OCI-LY1 (cell line): ENCODE data around the gene TPR.
A peak's percentile ranks its signal among the peaks of the same experiment; 100 is the strongest.

Experiments
- EZH2 ChIP-seq: fragments of 200-600 bp; sonication (generic), shearing (Covaris generic); IDR thresholded peaks from 2 replicates; pipeline ENCODE4 v1.8.0; 2017; ENCODE audit warnings: borderline replicate concordance, mixed run types, mild to moderate bottlenecking, antibody characterized with exemption, low read length, moderate library complexity, mixed read lengths
- TF ChIP-seq, protein P1 (sequence below): fragments of 200-600 bp; sonication (generic), shearing (Covaris generic); IDR thresholded peaks from 2 replicates; pipeline ENCODE4 v1.5.1; 2017; ENCODE audit warnings: mild to moderate bottlenecking, antibody characterized with exemption, low read length, moderate library complexity, mixed read lengths

DNA sequence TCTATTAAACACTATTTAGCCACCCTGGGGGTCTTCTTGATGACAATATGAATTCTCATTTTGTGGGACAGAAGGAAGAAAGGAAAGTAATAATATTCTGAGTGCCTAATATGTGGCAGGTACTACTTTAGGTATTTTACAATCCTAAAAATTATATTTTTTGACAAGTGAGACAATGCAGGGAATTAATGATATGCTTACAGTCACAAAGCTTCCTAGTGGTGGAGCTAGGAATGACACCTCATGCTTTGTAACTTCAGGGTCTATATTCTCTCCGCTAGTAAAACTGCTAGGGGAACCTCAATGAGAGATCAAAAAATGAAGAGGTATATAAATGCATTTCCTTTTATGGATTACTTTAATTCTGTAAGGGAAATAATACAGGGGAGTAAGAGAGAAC is 44.3 kb downstream of the TPR start:
- TF ChIP-seq, protein P1, sequence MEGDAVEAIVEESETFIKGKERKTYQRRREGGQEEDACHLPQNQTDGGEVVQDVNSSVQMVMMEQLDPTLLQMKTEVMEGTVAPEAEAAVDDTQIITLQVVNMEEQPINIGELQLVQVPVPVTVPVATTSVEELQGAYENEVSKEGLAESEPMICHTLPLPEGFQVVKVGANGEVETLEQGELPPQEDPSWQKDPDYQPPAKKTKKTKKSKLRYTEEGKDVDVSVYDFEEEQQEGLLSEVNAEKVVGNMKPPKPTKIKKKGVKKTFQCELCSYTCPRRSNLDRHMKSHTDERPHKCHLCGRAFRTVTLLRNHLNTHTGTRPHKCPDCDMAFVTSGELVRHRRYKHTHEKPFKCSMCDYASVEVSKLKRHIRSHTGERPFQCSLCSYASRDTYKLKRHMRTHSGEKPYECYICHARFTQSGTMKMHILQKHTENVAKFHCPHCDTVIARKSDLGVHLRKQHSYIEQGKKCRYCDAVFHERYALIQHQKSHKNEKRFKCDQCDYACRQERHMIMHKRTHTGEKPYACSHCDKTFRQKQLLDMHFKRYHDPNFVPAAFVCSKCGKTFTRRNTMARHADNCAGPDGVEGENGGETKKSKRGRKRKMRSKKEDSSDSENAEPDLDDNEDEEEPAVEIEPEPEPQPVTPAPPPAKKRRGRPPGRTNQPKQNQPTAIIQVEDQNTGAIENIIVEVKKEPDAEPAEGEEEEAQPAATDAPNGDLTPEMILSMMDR = peak; percentile 20; the same call in 1 of the 2 replicates
- no peak for TF ChIP-seq EZH2
